ENCODE data around the gene ZMAT5.

- TF ChIP-seq EZH2 (IDR thresholded peaks at IDR 0.05; ENCODE audit: low read length) = no peak
- no peak for TF ChIP-seq CTCF (optimal IDR thresholded peaks at IDR 0.05 in 1 of 3, IDR thresholded peaks at IDR 0.05 in 1 of 3, conservative IDR thresholded peaks at IDR 0.05 in 1 of 3; ENCODE audit: extremely low read depth in 1 of 3, insufficient read depth in 2 of 3, low read length in 3 of 3)
Measured at GRCh38 chr22:29814003-29814402, 47.2 kb upstream of the ZMAT5 start.
